ENCODE data around the gene NBAS. TPM values are rescaled to one million over a fixed set of nuclear protein-coding genes. Genes with fewer than 3 reads are reported as not detected.
"Not testable (repeated sequence)": the region's sequence is repeated elsewhere in the genome, so short reads cannot be mapped to it uniquely, and the experiment has no call there.

NBAS gene
- total RNA-seq, 1 donor from 2014 or later: 19.5 TPM

GRCh38 chr2:15561574-15562344, 625 bp upstream of the NBAS start:
- DNase-seq (ENCODE audit: low spot score) (no peak), ATAC-seq (peak; percentile 57)

- ATAC-seq (peak; percentile 60), DNase-seq (ENCODE audit: low spot score) (no peak)
These were observed 770 bp downstream of the NBAS start for GRCh38 chr2:15560140-15560987.

GRCh38 chr2:15559379-15560139, 1.6 kb downstream of the NBAS start:
- ATAC-seq: no peak
- DNase-seq (ENCODE audit: low spot score): no peak

GRCh38 chr2:15557887-15558311, 3.2 kb downstream of the NBAS start:
- no peak for DNase-seq (ENCODE audit: low spot score)

GRCh38 chr2:15556311-15556930, 4.7 kb downstream of the NBAS start:
- no peak for ATAC-seq
- DNase-seq (ENCODE audit: low spot score): no peak

More at GRCh38 chr2:15557887-15558311, 3.2 kb downstream of the NBAS start:
- ATAC-seq: no peak

- DNase-seq (ENCODE audit: low spot score) (no peak), ATAC-seq (no peak)
These were observed 5.4 kb downstream of the NBAS start for GRCh38 chr2:15555760-15556193.

GRCh38 chr2:15554525-15555218, 6.5 kb downstream of the NBAS start:
- ATAC-seq (no peak), DNase-seq (ENCODE audit: low spot score) (no peak)

- DNase-seq (ENCODE audit: low spot score) (no peak), ATAC-seq (no peak)
These were observed 7.2 kb downstream of the NBAS start for GRCh38 chr2:15553951-15554350.

GRCh38 chr2:15553519-15553918, 7.6 kb downstream of the NBAS start:
- no peak for DNase-seq (ENCODE audit: low spot score)
- ATAC-seq: no peak

- ATAC-seq: no peak
- DNase-seq (ENCODE audit: low spot score): no peak
These were observed 12.2 kb downstream of the NBAS start for GRCh38 chr2:15548974-15549373.

GRCh38 chr2:15547115-15547876, 13.8 kb downstream of the NBAS start:
- no peak for ATAC-seq
- DNase-seq (ENCODE audit: low spot score): no peak

GRCh38 chr2:15546297-15547098, 14.6 kb downstream of the NBAS start:
- DNase-seq (ENCODE audit: low spot score) (no peak), ATAC-seq (no peak)

- ATAC-seq: no peak
- DNase-seq (ENCODE audit: low spot score): no peak
These were observed 16.9 kb downstream of the NBAS start for GRCh38 chr2:15544227-15544626.

GRCh38 chr2:15543541-15543940, 17.6 kb downstream of the NBAS start:
- DNase-seq (ENCODE audit: low spot score): no peak
- ATAC-seq: no peak

GRCh38 chr2:15543053-15543452, 18.1 kb downstream of the NBAS start:
- DNase-seq (ENCODE audit: low spot score) (no peak), ATAC-seq (no peak)

- DNase-seq (ENCODE audit: low spot score); ATAC-seq: not testable (repeated sequence)
These were observed 18.9 kb downstream of the NBAS start for GRCh38 chr2:15542269-15542668.

GRCh38 chr2:15540523-15540922, 20.6 kb downstream of the NBAS start:
- not testable (repeated sequence) for DNase-seq (ENCODE audit: low spot score); ATAC-seq

GRCh38 chr2:15539999-15540398, 21.1 kb downstream of the NBAS start:
- ATAC-seq: no peak
- DNase-seq (ENCODE audit: low spot score): no peak

- DNase-seq (ENCODE audit: low spot score) (no peak), ATAC-seq (no peak)
These were observed 22.3 kb downstream of the NBAS start for GRCh38 chr2:15538792-15539191.

Measured in left lobe of liver (tissue), 2 donors.